ENCODE measurements around the gene HMCN1.

DNA sequence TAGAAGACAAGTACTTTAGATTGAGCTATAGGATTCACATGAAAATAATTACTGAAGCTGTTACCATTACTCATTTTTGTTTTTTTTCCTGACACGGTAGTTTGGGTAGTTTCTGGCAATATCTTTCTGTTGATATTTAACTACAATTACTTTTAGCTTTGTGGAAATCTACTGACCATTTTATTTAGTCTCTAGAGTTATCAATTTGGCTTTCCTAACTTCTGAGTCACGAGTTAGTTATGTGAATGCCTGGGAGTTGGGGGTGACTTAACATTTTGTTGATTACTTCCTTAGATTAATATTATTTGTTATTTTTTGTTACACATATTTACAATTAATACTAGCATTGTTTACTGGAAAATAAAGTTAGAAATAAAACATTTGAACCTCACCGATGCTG, 160.6 kb downstream of the HMCN1 start:
- TF ChIP-seq, protein P1, sequence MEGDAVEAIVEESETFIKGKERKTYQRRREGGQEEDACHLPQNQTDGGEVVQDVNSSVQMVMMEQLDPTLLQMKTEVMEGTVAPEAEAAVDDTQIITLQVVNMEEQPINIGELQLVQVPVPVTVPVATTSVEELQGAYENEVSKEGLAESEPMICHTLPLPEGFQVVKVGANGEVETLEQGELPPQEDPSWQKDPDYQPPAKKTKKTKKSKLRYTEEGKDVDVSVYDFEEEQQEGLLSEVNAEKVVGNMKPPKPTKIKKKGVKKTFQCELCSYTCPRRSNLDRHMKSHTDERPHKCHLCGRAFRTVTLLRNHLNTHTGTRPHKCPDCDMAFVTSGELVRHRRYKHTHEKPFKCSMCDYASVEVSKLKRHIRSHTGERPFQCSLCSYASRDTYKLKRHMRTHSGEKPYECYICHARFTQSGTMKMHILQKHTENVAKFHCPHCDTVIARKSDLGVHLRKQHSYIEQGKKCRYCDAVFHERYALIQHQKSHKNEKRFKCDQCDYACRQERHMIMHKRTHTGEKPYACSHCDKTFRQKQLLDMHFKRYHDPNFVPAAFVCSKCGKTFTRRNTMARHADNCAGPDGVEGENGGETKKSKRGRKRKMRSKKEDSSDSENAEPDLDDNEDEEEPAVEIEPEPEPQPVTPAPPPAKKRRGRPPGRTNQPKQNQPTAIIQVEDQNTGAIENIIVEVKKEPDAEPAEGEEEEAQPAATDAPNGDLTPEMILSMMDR (IDR thresholded peaks at IDR 0.05), result no peak
- no peak for TF ChIP-seq ZFX (IDR thresholded peaks at IDR 0.05; ENCODE audit: borderline replicate concordance)

All from 22Rv1 (cell line).